ENCODE measurements around the gene NAGK.

The NAGK gene

GRCh38 chr2:71117063-71117462, 48.6 kb downstream of the NAGK start:
- no peak for DNase-seq

GRCh38 chr2:71120195-71120594, 51.7 kb downstream of the NAGK start:
- no peak for DNase-seq

GRCh38 chr2:71121479-71121878, 53.0 kb downstream of the NAGK start:
- no peak for DNase-seq

DNA sequence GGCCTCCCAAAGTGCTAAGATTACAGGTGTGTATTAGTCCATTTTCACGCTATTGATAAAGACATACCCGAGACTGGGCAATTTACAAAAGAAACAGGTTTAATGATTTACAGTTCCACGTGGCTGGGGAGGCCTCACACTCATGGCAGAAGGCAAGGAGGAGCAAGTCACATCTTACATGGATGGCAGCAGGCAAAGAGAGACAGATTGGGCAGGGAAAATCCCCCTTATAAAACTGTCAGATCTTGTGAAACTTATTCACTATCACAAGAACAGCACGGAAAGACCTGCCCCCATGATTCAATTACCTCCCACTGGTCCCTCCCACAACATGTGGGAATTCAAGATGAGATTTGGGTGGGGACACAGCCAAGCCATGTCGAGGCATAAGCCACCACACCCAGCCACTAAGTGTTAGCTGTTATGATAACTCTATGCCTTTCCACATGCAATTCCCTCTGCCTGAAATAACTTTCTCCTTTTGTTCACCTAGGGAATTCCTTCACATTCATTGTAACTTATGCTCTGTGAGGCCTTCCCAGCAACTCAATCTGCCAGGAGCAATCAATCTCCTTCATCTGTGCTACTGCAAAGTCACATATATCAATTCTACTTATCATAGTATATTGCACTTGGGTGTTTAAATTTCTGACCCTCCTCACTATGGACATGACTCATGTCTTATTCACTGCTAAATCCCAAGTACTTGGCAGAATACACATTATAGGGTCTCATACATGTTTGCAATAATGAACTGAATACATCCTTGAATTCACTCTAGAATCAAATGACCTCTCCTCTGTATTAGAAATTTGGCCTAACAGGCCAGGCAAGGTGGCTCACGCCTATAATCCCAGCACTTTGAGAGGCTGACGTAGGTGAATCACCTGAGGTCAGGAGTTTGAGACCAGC, 54.2 kb downstream of the NAGK start:
- no peak for DNase-seq

DNA sequence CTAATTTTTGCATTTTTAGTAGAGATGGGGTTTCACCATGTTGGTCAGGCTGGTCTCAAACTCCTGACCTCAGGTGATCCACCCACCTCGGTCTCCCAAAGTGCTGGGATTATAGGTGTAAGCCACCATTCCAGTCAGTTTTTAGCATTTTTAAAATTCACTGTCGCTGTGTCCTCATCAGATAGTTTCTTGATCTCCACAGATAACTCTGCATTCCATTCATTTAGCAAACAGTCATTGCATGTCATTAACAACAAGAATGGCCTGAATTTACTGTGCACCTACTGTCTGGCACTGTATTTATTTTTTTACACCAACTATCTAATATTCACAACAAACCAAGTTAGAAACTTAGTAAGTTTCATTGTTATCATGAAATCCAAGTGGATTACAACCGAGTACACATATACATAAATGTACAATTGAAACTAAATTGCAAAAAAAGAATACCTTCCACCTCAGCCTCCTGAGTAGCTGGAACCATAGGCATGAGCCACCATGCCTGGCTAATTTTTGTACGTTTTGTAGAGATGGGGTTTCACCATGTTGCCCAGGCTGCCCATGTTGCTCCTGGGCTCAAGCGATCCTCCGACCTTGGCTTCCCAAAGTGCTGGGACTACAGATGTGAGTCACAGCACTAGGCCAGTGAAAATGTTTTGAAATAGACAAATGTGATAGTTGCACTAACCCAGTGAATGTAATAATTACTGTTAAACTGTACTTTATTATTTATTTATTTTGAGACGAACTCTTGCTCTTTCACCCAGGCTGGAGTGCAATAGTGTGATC, 57.3 kb downstream of the NAGK start:
- DNase-seq = no peak

DNA sequence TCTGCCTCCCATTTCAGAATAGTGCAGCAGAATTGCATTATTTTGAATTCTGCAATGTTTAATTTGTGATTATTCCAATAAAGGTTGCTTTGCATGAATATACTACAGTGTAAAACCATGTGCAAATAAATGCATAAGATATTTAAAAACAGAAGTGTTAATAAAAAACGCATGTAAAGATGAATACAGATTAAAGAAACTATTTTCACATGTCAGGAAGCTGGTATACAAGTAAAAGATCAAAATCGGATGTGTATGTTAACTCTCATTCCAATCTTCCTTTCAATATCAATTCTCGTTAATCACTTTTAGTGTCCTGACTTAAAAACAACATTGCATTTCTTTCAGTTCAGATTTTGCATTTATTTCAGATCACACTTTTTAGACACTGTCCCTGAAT, 58.5 kb downstream of the NAGK start:
- no peak for DNase-seq

All from SW 1271 (cell line).